GM19395 (cell line): Measurements from ENCODE around the gene PPBP.
"Not testable (repeated sequence)": the region's sequence is repeated elsewhere in the genome, so short reads cannot be mapped to it uniquely, and the experiment has no call there.

Experiments used
- ATAC-seq: cut with Tn5 transposase; IDR thresholded peaks from one replicate; pipeline ENCODE4 v1.9.1; 2021; ENCODE audit warnings: mild to moderate bottlenecking, moderate library complexity; ENCODE audit not compliant: unreplicated experiment

The PPBP gene

DNA sequence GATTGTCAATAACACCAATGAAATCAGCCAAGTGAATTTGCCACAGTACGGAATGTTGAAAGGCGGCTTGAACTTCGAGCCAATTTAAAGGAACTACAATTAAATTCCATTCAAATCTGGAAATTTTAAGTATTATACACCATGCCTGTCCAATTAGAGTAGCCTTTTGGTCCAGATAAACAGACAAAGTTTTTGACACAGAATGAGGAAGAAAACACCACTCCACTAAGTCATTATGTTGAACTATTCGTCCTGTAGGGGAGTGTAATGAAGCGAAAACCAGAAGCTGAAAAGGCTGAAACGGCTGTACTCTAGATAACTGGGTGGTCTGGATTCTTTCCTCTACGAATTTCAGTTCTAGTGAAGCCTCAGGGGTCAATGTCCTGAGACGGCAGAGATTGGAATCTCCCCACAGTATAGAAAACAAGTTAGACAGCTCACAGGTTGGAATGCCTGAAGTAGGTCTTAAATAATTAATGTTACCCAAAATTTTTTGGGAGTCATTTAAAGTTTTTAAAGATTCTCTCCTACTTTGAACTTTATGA is 37.5 kb downstream of the PPBP start:
- ATAC-seq: not testable (repeated sequence)

DNA sequence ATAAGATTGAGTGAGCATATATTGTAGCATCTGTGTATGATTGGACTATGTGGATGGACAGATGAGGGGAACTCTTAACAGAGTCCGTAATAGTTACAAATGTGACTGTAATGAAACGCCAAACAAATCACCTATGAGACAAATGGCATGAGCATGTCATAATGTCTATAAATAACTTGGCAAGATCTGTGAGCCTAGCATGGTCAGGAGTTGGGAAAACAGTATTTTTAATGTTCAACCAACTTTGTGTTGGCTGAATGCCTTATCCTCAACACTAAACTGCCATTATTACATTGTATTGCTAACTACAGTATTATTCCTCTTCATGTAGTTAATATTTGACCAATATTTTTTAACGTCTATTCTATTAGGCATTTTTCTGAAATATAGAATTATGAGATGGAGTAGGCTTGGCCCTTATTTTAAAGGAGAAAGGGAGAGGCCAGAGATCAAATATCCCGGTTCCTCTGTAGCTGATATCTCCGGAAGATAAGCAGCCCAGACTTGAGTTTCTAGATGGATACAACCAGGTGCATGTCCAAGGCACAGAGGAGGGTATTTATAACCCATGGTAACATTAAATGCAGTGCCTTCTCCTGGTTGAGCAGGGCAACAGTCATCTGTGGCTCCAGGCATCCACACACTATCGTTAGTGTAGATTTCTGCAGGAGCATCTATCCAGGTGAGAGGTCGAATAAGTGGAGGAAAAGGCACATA is 38.8 kb downstream of the PPBP start:
- ATAC-seq: no peak

DNA sequence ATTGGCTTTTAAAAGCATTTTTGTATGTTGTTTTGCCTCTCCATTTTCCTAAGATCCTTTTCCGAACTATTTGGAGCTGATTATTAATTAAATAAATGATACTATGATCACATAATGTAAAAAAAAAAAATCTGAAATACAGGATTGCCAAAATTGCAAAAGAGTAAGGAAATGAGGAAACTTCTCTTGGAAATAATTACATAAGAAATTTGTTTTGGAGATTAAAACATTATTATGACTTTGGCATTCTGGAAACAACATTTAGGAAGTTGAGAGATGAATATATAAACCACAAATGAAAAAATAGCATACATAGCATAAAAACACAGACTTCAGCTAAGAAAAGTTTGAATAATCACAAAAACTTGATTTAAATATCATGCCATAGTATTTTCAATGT is 39.7 kb downstream of the PPBP start:
- no peak for ATAC-seq

DNA sequence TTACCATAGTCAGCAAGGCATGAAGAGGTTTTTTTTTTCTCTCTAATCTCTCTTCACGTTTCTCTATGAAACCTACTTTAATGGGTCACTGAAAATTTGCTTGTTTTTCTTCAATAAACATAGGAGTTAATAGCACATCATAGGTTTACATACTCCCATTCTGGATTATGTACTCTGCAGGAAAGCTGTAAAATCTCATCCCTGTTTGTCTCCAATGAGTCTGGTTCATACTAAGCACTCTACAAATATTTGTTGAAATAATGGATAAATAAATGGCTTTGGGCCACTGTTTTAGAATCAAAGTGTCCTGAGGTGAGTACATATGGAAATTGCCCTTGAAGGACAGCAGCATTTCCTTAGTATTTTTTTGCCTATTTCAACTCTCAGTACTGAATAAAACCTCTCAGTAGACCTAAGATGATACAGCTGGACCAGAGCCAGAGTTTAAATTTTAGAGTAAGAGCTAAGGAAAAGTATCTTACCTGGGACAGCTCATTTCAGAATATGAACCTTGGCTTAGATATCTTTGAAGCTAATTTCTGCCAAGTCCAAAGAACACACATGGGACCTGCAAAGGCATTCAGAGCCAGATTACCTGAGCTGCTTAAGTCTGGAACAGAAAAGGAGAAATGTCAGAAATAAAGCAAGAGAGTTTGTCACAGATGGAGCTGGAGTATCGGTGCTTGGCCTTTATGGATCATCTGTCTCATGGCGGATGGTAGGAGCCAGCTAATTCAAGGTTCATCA is 40.6 kb downstream of the PPBP start:
- no peak for ATAC-seq

DNA sequence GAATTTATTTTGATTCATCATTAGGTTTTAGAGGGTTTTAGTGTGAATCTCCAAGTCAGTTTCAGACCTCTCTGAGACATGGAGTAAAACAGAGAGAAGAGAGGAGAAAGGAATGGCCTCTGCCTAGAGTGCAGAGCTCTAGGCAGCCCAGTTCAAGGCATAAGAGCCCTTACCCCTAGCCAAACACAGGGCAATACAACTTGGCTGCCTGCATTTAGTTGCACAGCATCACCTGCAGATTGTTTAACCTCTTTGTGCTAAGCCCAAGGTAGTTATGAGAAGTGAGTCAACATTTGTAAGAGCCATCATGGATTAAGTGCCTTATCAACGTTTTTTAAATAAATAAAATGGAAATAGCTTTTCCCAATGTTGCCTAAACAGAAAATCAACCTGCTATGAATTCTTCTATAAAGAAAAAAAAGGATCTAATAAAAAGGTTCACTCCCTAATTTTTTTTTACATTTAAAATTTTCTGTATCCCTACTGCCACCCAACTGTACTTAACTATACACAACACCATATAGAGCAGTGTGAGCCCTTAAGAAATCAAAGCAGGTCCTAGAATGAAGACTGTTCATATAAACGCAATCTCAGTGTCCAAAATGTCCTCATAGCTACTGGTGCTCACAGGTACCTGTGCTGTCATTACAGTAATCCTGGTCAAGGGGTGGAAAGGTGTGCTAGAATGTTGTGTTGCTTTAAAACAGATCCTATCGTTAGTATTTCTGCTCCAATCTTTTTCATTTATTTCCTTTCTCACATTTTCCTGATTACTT is 42.1 kb downstream of the PPBP start:
- ATAC-seq: no peak

DNA sequence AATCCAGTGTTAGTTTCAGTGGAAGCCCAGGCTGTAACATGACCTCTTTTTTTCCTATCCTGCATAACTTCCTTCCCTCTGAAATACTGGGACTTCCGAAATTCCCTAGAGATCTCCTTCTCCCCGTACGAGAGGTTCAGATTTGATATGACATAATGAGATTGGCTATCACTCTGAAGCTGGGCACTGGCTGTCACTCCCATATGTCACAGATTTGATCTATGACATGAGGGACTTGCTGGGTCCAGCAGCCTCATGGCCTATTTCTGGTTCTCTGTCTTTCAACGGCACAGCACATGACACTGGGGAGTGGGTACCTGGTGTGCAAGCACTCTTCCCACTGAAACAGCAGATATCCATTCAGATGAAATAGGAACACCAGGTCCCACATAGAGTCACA is 42.9 kb downstream of the PPBP start:
- no peak for ATAC-seq

DNA sequence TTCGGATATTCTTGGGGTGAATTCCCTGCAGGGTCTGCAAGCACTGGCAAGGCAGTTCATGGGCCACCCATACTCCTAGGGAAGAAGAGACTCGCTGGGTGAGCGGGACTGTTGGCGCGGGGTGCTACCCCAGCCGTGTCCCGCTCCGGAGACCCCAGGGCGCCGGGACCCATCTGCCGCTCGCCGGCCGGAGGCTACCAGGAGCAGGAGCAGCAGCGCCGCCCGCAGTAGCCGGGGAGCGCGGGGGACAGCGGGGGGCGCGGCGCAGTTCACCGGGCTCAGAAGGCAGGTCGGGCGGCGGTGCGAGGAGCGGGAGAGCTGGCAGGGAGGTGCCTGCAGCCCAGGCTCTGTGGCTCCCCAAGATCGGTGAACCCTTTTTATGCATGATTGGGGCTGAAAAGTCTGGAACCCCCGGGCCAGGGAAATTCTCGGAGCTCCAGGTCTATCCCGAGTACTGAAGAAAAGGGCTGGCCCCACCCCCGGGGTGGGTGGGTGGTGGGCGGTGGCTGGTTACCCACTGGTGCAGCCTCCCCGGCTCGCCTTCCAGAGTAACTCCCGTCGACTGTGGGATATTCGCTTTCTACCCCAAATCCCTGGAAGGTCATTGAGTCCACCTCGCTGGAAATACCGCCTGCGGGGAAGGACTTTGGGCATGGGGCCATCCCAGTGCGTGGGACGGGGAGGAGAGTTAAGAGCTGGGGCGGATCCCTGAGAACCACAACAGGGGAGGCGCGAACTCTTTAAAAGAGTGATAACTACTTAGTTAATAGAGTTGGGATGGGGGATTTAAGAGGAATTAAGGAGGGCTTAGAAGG is 43.7 kb downstream of the PPBP start:
- no peak for ATAC-seq

DNA sequence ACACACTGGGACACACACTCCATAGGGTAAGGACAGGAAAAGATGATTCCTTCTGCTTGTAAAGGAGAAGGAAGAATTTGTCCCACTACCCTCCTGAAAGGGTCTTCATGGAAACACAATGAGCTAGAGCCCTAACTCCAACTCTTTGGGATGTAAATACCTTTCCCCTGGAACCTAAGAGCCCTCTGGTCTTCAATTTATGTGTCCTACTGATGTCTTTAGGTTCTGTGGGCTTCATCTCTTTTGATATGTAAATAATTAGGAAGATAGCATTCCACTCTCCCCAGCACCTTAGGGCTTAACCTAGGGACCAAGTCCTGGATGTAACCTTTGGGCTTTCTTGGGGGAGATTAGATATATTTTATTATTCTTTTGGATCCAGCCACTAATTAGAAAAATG is 44.4 kb downstream of the PPBP start:
- no peak for ATAC-seq

DNA sequence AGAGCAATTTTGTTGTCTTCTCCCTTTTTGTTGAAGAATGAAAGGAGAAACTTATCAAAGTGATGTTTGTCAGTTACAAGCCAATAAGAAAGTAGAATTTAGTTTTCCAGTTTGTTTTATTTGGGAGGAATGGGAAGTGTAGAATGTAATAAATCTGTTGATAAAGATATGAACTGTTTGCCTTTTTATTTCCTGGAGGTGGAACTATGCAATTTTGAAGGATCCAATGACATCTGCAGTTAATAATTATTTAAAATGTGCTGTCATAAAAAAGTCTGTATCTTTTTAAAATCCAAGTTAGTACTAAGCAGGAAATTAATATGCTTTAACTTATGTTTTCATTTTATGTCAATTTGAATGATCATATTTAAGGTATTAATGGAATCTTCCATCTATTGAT is 51.0 kb downstream of the PPBP start:
- no peak for ATAC-seq
